SK-N-SH (cell line): ENCODE data around the gene SRP14. TPM values are rescaled to one million over a fixed set of nuclear protein-coding genes. Genes with fewer than 3 reads are reported as not detected.

Experiments
- CTCF ChIA-PET: fragments of 300-600, 350-600 bp; formaldehyde crosslinking; extraction: SDS; loops from one replicate; lab custom pipeline; 2021; lab: Yijun Ruan, JAX
- POLR2A ChIA-PET: fragments of 350-600 bp; sonication (Branson Sonifier 250); formaldehyde crosslinking; extraction: SDS; loops from one replicate; lab custom pipeline; 2020; ENCODE audit warnings: antibody characterized with exemption, inconsistent platforms; lab: Yijun Ruan, JAX
- DNase-seq: peaks from one replicate; pipeline ENCODE4 v3.0.0; 2012
- H2AFZ ChIP-seq: fragments of 200-600 bp; sonication (generic); 2 replicates; pipeline ENCODE4 v1.8.1; 2016; ENCODE audit warnings: antibody characterized with exemption, mild to moderate bottlenecking, low read depth
- H3F3A ChIP-seq: fragments of 200-600 bp; sonication (generic); replicated peaks from 2 replicates; pipeline ENCODE3; 2016; ENCODE audit warnings: antibody characterized with exemption, mild to moderate bottlenecking; ENCODE audit not compliant: insufficient read depth
- H3K27ac ChIP-seq, 2 experiments: fragments of 200-500 bp in 1 of 2; fragments of 200-600 bp in 1 of 2; sonication (Bioruptor generic) in 1 of 2; sonication (generic), shearing (Covaris generic) in 1 of 2; 2 replicates each; pipeline versions ENCODE4 v1.5.1 to v1.6.1; 2014 to 2016; ENCODE audit warnings: low read depth in 2 of 2, inconsistent platforms in 1 of 2, low read length in 1 of 2, mild to moderate bottlenecking in 1 of 2, mixed read lengths in 1 of 2
- H3K27me3 ChIP-seq: fragments of 200-600 bp; sonication (generic), shearing (Covaris generic); 2 replicates; pipeline ENCODE4 v1.6.1; 2016; ENCODE audit warnings: mixed run types; ENCODE audit not compliant: insufficient read depth
- H3K36me3 ChIP-seq, 2 experiments: fragments of 200-500 bp in 1 of 2; fragments of 200-600 bp in 1 of 2; sonication (Bioruptor generic) in 1 of 2; sonication (generic) in 1 of 2; replicated peaks in 1 of 2; 2 replicates each; pipeline versions ENCODE3 to v1.5.1; 2014 to 2016; ENCODE audit warnings: low read length in 1 of 2, mild to moderate bottlenecking in 1 of 2; ENCODE audit not compliant: insufficient read depth in 2 of 2, control insufficient read depth in 1 of 2
- H3K4me1 ChIP-seq, 2 experiments: fragments of 200-500 bp in 1 of 2; fragments of 200-600 bp in 1 of 2; sonication (Bioruptor generic) in 1 of 2; sonication (generic), shearing (Covaris generic) in 1 of 2; 2 replicates each; pipeline versions ENCODE4 v1.5.1 to v1.6.1; 2014 to 2016; ENCODE audit warnings: low read depth in 1 of 2, low read length in 1 of 2, mixed run types in 1 of 2; ENCODE audit not compliant: insufficient read depth in 2 of 2, control insufficient read depth in 1 of 2
- H3K4me2 ChIP-seq: fragments of 200-600 bp; sonication (generic), shearing (Covaris generic); 2 replicates; pipeline ENCODE4 v1.6.1; 2017; ENCODE audit warnings: mixed run types
- H3K4me3 ChIP-seq, 2 experiments: fragments of 200-500 bp in 1 of 2; fragments of 200-600 bp in 1 of 2; sonication (Bioruptor generic) in 1 of 2; sonication (generic), shearing (Covaris generic) in 1 of 2; 2 replicates each; pipeline versions ENCODE4 v1.5.1 to v1.8.1; 2014 to 2016; ENCODE audit warnings: low read depth in 2 of 2, inconsistent platforms in 1 of 2, low read length in 1 of 2, mild to moderate bottlenecking in 1 of 2, mixed read lengths in 1 of 2, moderate library complexity in 1 of 2
- H3K79me2 ChIP-seq: fragments of 200-600 bp; sonication (generic); 2 replicates; pipeline ENCODE4 v1.8.1; 2017; ENCODE audit warnings: mild to moderate bottlenecking; ENCODE audit not compliant: insufficient read depth
- H3K9ac ChIP-seq: fragments of 200-600 bp; sonication (generic); 2 replicates; pipeline ENCODE4 v1.6.1; 2017; ENCODE audit warnings: mixed run types
- H3K9me2 ChIP-seq: fragments of 200-600 bp; sonication (generic); 2 replicates; pipeline ENCODE4 v1.6.1; 2017; ENCODE audit warnings: mixed run types
- H3K9me3 ChIP-seq: fragments of 200-600 bp; sonication (generic); 2 replicates; pipeline ENCODE4 v1.6.1; 2017; ENCODE audit warnings: mixed run types, mild to moderate bottlenecking, moderate library complexity
- H4K20me1 ChIP-seq: fragments of 200-600 bp; sonication (generic); 2 replicates; pipeline ENCODE4 v1.6.1; 2017; ENCODE audit warnings: mild to moderate bottlenecking, mixed run types; ENCODE audit not compliant: insufficient read depth
- CTCF ChIP-seq: fragments of 200-600 bp; sonication (generic); IDR thresholded peaks from 2 replicates; pipeline ENCODE4 v1.6.1; 2017; ENCODE audit warnings: antibody characterized with exemption, mild to moderate bottlenecking, moderate library complexity
- ELF1 ChIP-seq: IDR thresholded peaks from 2 replicates; pipeline ENCODE4 v1.4.0; 2012
- EP300 ChIP-seq, 2 experiments: IDR thresholded peaks; 2 replicates each; pipeline versions ENCODE4 v1.4.0 to v1.6.1; 2012; ENCODE audit warnings: borderline replicate concordance in 1 of 2, low read depth in 1 of 2, low read length in 1 of 2
- FOSL2 ChIP-seq: IDR thresholded peaks from 2 replicates; pipeline ENCODE4 v1.4.0; 2012; ENCODE audit warnings: low read depth, mild to moderate bottlenecking, moderate library complexity, borderline replicate concordance
- FOXJ3 ChIP-seq: sonication (generic); formaldehyde crosslinking; IDR thresholded peaks from 2 replicates; pipeline ENCODE4 v1.5.1; 2020; ENCODE audit warnings: mild to moderate bottlenecking, missing genetic modification reagents
- FOXM1 ChIP-seq: IDR thresholded peaks from 2 replicates; pipeline ENCODE4 v1.4.0; 2012; ENCODE audit warnings: low read depth, mild to moderate bottlenecking
- JUND ChIP-seq: IDR thresholded peaks from 2 replicates; pipeline ENCODE4 v1.4.0; 2012
- MAX ChIP-seq: IDR thresholded peaks from 2 replicates; pipeline ENCODE4 v1.4.0; 2012; ENCODE audit warnings: low read depth
- MEF2A ChIP-seq: IDR thresholded peaks from 2 replicates; pipeline ENCODE4 v1.4.0; 2012; ENCODE audit warnings: low read depth, borderline replicate concordance
- NFIC ChIP-seq: IDR thresholded peaks from 2 replicates; pipeline ENCODE4 v1.4.0; 2012; ENCODE audit warnings: borderline replicate concordance
- NRF1 ChIP-seq: IDR thresholded peaks from 2 replicates; pipeline ENCODE4 v1.6.1; 2012; ENCODE audit warnings: low read depth, mild to moderate bottlenecking, low read length
- PBX3 ChIP-seq: IDR thresholded peaks from 2 replicates; pipeline ENCODE4; 2012
- RAD21 ChIP-seq: IDR thresholded peaks from 2 replicates; pipeline ENCODE4 v1.6.1; 2012; ENCODE audit warnings: mild to moderate bottlenecking, low read length
- RXRA ChIP-seq: IDR thresholded peaks from 2 replicates; pipeline ENCODE4 v1.4.0; 2012; ENCODE audit warnings: low read depth, mild to moderate bottlenecking, borderline replicate concordance
- SIN3A ChIP-seq: IDR thresholded peaks from 2 replicates; pipeline ENCODE4 v1.6.1; 2012; ENCODE audit warnings: low read depth, mild to moderate bottlenecking, low read length, moderate library complexity, borderline replicate concordance
- SMC3 ChIP-seq: IDR thresholded peaks from 2 replicates; pipeline ENCODE4 v1.6.1; 2012; ENCODE audit warnings: low read depth, low read length, improper control_type of control experiment
- TEAD4 ChIP-seq: IDR thresholded peaks from 2 replicates; pipeline ENCODE4 v1.4.0; 2012; ENCODE audit warnings: mild to moderate bottlenecking, borderline replicate concordance; ENCODE audit not compliant: insufficient read depth
- USF1 ChIP-seq: IDR thresholded peaks from 2 replicates; pipeline ENCODE4 v1.4.0; 2012; ENCODE audit warnings: low read depth, borderline replicate concordance
- USF2 ChIP-seq: fragments of 150-350 bp; IDR thresholded peaks from 2 replicates; pipeline ENCODE4 v1.6.1; 2017; ENCODE audit warnings: antibody characterized with exemption, low read length, low read depth, borderline replicate concordance
- YY1 ChIP-seq: IDR thresholded peaks from 2 replicates; pipeline ENCODE4 v1.4.0; 2012; ENCODE audit warnings: low read depth, mild to moderate bottlenecking
- ZBTB33 ChIP-seq: IDR thresholded peaks from 2 replicates; pipeline ENCODE4 v1.4.0; 2012; ENCODE audit warnings: low read depth, borderline replicate concordance
- WGBS: methylation state at CpG from one replicate; pipeline ENCODE4 v1.1.6; 2017; ENCODE audit warnings: low lambda C conversion rate; 5-methylcytosine and 5-hydroxymethylcytosine counted together
- polyA plus RNA-seq, 3 experiments: library from polyadenylated mRNA; depleted of rRNA; stranded (reverse); fragments of >200 nt; gene quantifications; 2 replicates each; pipeline ENCODE4 v1.2.3, GENCODE V29; 2012

The SRP14 gene
- polyA plus RNA-seq, 1 of the 3 experiments (the other 2 are of a cell fraction), result 489 TPM

GRCh38 chr15:40008061-40008765 is 30.8 kb downstream of the SRP14 start:
- Histone ChIP-seq H3K27me3 (no peaks in the 10 kb centered on the region), H3K9me2 (no peaks in the 10 kb centered on the region), H3K79me2 (no peaks in the 10 kb centered on the region), H4K20me1 (no peaks in the 10 kb centered on the region), H3F3A (peaks cover 3% of the 10 kb centered on the region), H3K4me1 (no peaks in the 10 kb centered on the region; a peak in 1 of 4 replicates), H3K4me3 (no peak overlapping the region), H3K27ac (no peak overlapping the region), H2AFZ (no peak overlapping the region), H3K4me2 (no peak overlapping the region), H3K9me3 (no peaks in the 10 kb centered on the region), H3K9ac (no peak overlapping the region), H3K36me3 (peaks cover 81 to 89% of the 10 kb centered on the region in 2 experiments)
- TF ChIP-seq TEAD4 (no peak), PBX3 (no peak), FOSL2 (no peak), RXRA (no peak), MAX (no peak), FOXM1 (no peak), YY1 (no peak), NFIC (no peak), RAD21 (no peak), EP300 (IDR thresholded peaks at IDR 0.05; ENCODE audit: borderline replicate concordance in 1 of 2, low read depth in 1 of 2, low read length in 1 of 2) (no peak)
- ChIA-PET POLR2A (no interaction called here), CTCF (interaction anchor here (1.0 to 2.1 kb wide), 5 partner anchors 12 to 330 kb away, joined by 3 to 7 read pairs (median 4); no protein-coding TSS in a partner anchor)
- WGBS, result 97% methylated on average over 3 of the region's 3 CpGs
- DNase-seq, result no peak

- Histone ChIP-seq H3K4me2 (no peak overlapping the region), H3K4me1 (no peaks in the 10 kb centered on the region; a peak in 1 of 4 replicates), H3F3A (no peaks in the 10 kb centered on the region), H2AFZ (no peak overlapping the region), H3K79me2 (no peaks in the 10 kb centered on the region), H4K20me1 (no peaks in the 10 kb centered on the region), H3K27ac (no peak overlapping the region), H3K9me2 (no peaks in the 10 kb centered on the region), H3K36me3 (peaks cover 80 to 87% of the 10 kb centered on the region in 2 experiments), H3K27me3 (no peaks in the 10 kb centered on the region), H3K9ac (no peak overlapping the region), H3K9me3 (no peaks in the 10 kb centered on the region), H3K4me3 (no peak overlapping the region)
- 92% methylated on average over 2 of the region's 2 CpGs for WGBS
- CTCF ChIA-PET, result interaction anchor here (1.4 to 1.7 kb wide), 3 partner anchors 25 to 211 kb away, joined by 4 read pairs; no protein-coding TSS in a partner anchor
- no peak for DNase-seq
- POLR2A ChIA-PET, result no interaction called here
- TF ChIP-seq MEF2A, result no peak
- no peak for TF ChIP-seq SIN3A
- no peak for TF ChIP-seq RXRA
- no peak for TF ChIP-seq FOXJ3
- TF ChIP-seq ELF1, result no peak
- TF ChIP-seq ZBTB33, result no peak
- TF ChIP-seq USF1, result no peak
- TF ChIP-seq CTCF, result no peak
- no peak for TF ChIP-seq USF2
- no peak for TF ChIP-seq YY1
- no peak for TF ChIP-seq SMC3
- TF ChIP-seq RAD21, result no peak
- no peak for TF ChIP-seq NRF1
- no peak for TF ChIP-seq JUND
Observed at GRCh38 chr15:40006646-40007045, 32.3 kb downstream of the SRP14 start.
